Spleen (tissue), 11 donors: ENCODE measurements around the gene MUC5B. TPM values are rescaled to one million over a fixed set of nuclear protein-coding genes. Genes with fewer than 3 reads are reported as not detected.

Experiments used
- DNase-seq: peaks from one replicate; pipeline ENCODE4 v3.0.0-alpha.2; 2020
- H3K27ac ChIP-seq, 8 donors: fragments of 200-600 bp; sonication (generic) in 7 of 8; 1 replicate in 4 of 8; 2 replicates in 4 of 8; pipeline versions ENCODE4 v1.5.0 to v1.8.0; 2016 to 2021; ENCODE audit warnings: inconsistent platforms in 4 of 8, mild to moderate bottlenecking in 4 of 8, moderate library complexity in 1 of 8
- H3K27me3 ChIP-seq, 7 donors: fragments of 200-600 bp; sonication (generic) in 6 of 7; replicated peaks in 1 of 7; 1 replicate in 4 of 7; 2 replicates in 3 of 7; pipeline versions ENCODE4 v1.5.0 to v1.8.0; 2016 to 2021; ENCODE audit warnings: inconsistent platforms in 3 of 7, mild to moderate bottlenecking in 1 of 7
- H3K36me3 ChIP-seq, 6 donors: fragments of 200-600 bp; sonication (generic) in 5 of 6; 1 replicate in 4 of 6; 2 replicates in 2 of 6; pipeline versions ENCODE4 v1.5.0 to v1.8.0; 2016 to 2021; ENCODE audit warnings: inconsistent platforms in 2 of 6
- H3K4me1 ChIP-seq, 6 donors: fragments of 200-600 bp; sonication (generic) in 5 of 6; 1 replicate in 3 of 6; 2 replicates in 3 of 6; pipeline versions ENCODE4 v1.5.0 to v1.8.0; 2016 to 2021; ENCODE audit warnings: inconsistent platforms in 3 of 6
- H3K4me3 ChIP-seq, 8 donors: fragments of 200-600 bp; sonication (generic) in 7 of 8; 1 replicate in 4 of 8; 2 replicates in 4 of 8; pipeline versions ENCODE4 v1.5.0 to v1.8.0; 2016 to 2021; ENCODE audit warnings: inconsistent platforms in 4 of 8, mild to moderate bottlenecking in 4 of 8, moderate library complexity in 2 of 8
- H3K9me3 ChIP-seq, 8 donors: fragments of 200-600 bp; sonication (generic) in 7 of 8; 1 replicate in 4 of 8; 2 replicates in 4 of 8; pipeline versions ENCODE4 v1.5.0 to v1.8.0; 2016 to 2021; ENCODE audit warnings: inconsistent platforms in 4 of 8
- POLR2A ChIP-seq, 3 donors: fragments of 450-650 bp; IDR thresholded peaks; one replicate each; pipeline ENCODE4 v1.5.1; 2017; ENCODE audit warnings: antibody characterized with exemption in 3 of 3, mild to moderate bottlenecking in 1 of 3
- POLR2AphosphoS5 ChIP-seq, 3 donors: sonication (generic); formaldehyde crosslinking; IDR thresholded peaks; one replicate each; pipeline ENCODE4 v1.5.1; 2017; ENCODE audit warnings: antibody characterized with exemption in 3 of 3
- WGBS, 5 donors: extraction: QIAGEN DNeasy Blood & Tissue Kit in 3 of 5; methylation state at CpG; one replicate each; pipeline versions ENCODE4 v1.1.5 to v1.1.7; 2013 to 2018; 5-methylcytosine and 5-hydroxymethylcytosine counted together
- intact Hi-C: fragments of 100-400 bp; cut with DNase I; formaldehyde crosslinking; loops from one replicate; pipeline ENCODE4 v1.15.0; 2023; ENCODE audit warnings: low total_unique reads
- polyA plus RNA-seq, 3 donors: library from polyadenylated mRNA; stranded (reverse); fragments of 200-250 nt; gene quantifications; one replicate each; pipeline ENCODE4 v1.2.1, GENCODE V29; 2013
- total RNA-seq, 7 donors: library from RNA; depleted of rRNA in 3 of 7; stranded (reverse); fragments of >200 nt in 3 of 7; fragmentation: NEBNext Ultra II Directional in 4 of 7; extraction: Animal tissue kit (Norgen Biotek cat#: 25700) in 4 of 7; gene quantifications; one replicate each; pipeline versions ENCODE4 v1.1.0 to v1.2.1, GENCODE V29; 2016 to 2021
- TF ChIP-seq, protein P1 (sequence below), 11 experiments: fragments of 200-600 bp in 7 of 11; fragments of 450-650 bp in 4 of 11; sonication (generic) in 4 of 11; IDR thresholded peaks in 8 of 11; conservative IDR thresholded peaks in 3 of 11; 1 replicate in 7 of 11; 2 replicates in 4 of 11; pipeline versions ENCODE4 v1.4.0 to v1.8.0; 2016 to 2021; ENCODE audit warnings: antibody characterized with exemption in 11 of 11, inconsistent platforms in 4 of 11, mild to moderate bottlenecking in 1 of 11
- donor health status: healthy with polysubstance abuse.
- donor health status: DM: no; HTN: no; CAD: no; lungs with moderate emphysema.
- donor health status: DM: no; HTN: no; CAD: no.
- donor health status: Bipolar disorder and iron deficiency.
- donor health status: healthy.
- donor health status: DM: no; HTN: no; CAD: no.
- donor health status: DM: yes; HTN: yes; CAD: no.

The MUC5B gene
- total and polyA plus RNA-seq, 10 donors, result under 0.01 to 0.09 (median under 0.01) TPM; not detected in 7

DNA sequence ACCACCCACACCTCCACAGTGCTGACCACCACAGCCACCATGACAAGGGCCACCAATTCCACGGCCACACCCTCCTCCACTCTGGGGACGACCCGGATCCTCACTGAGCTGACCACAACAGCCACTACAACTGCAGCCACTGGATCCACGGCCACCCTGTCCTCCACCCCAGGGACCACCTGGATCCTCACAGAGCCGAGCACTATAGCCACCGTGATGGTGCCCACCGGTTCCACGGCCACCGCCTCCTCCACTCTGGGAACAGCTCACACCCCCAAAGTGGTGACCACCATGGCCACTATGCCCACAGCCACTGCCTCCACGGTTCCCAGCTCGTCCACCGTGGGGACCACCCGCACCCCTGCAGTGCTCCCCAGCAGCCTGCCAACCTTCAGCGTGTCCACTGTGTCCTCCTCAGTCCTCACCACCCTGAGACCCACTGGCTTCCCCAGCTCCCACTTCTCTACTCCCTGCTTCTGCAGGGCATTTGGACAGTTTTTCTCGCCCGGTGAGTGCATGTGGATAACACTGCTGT is 28.4 kb downstream of the MUC5B start:
- intact Hi-C loops, result no loop called here
- no peak overlapping the region for H3K27ac ChIP-seq
- WGBS, 5 donors, result 92 to 98% (median 97%) methylated on average over 16 of the region's 16 CpGs
- no peak overlapping the region for H3K4me3 ChIP-seq
- H3K4me1 ChIP-seq, result no peaks in the 10 kb centered on the region
- no peaks in the 10 kb centered on the region for H3K27me3 ChIP-seq
- no peaks in the 10 kb centered on the region for H3K36me3 ChIP-seq
- H3K9me3 ChIP-seq, result no peaks in the 10 kb centered on the region
- no peak for DNase-seq
- TF ChIP-seq POLR2A (IDR thresholded peaks at IDR 0.05) (no peak), POLR2AphosphoS5 (IDR thresholded peaks at IDR 0.05) (no peak)
- TF ChIP-seq, protein P1, sequence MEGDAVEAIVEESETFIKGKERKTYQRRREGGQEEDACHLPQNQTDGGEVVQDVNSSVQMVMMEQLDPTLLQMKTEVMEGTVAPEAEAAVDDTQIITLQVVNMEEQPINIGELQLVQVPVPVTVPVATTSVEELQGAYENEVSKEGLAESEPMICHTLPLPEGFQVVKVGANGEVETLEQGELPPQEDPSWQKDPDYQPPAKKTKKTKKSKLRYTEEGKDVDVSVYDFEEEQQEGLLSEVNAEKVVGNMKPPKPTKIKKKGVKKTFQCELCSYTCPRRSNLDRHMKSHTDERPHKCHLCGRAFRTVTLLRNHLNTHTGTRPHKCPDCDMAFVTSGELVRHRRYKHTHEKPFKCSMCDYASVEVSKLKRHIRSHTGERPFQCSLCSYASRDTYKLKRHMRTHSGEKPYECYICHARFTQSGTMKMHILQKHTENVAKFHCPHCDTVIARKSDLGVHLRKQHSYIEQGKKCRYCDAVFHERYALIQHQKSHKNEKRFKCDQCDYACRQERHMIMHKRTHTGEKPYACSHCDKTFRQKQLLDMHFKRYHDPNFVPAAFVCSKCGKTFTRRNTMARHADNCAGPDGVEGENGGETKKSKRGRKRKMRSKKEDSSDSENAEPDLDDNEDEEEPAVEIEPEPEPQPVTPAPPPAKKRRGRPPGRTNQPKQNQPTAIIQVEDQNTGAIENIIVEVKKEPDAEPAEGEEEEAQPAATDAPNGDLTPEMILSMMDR (IDR thresholded peaks at IDR 0.05 in 8 of 11, conservative IDR thresholded peaks at IDR 0.05 in 3 of 11), result no peak

DNA sequence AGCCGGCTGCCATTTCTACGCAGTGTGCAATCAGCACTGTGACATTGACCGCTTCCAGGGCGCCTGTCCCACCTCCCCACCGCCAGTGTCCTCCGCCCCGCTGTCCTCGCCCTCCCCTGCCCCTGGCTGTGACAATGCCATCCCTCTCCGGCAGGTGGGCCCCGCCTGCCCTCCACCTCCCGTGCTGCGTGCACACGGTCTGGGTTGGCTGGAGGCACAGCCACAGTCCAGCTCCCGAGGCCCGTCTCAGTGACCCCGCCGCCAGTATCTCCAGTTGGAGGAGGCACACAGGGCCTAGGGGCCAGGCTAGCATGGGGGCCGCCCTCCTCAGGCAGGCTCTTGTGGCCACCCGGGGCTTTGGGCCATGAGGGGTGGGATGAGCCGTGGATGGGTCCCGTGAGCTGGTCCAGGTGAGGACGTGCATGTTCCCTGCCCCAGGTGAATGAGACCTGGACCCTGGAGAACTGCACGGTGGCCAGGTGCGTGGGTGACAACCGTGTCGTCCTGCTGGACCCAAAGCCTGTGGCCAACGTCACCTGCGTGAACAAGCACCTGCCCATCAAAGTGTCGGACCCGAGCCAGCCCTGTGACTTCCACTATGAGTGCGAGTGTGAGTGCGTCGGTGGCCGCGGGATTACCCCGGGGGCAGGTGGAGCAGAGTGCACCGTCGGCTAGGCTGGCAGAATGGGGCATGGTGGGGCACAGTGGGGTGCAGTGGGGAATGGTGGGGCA is 29.7 kb downstream of the MUC5B start:
- no peak for TF ChIP-seq POLR2AphosphoS5 (IDR thresholded peaks at IDR 0.05)
- TF ChIP-seq POLR2A (IDR thresholded peaks at IDR 0.05), result no peak
- TF ChIP-seq, protein P1 (IDR thresholded peaks at IDR 0.05 in 8 of 11, conservative IDR thresholded peaks at IDR 0.05 in 3 of 11), result no peak
- DNase-seq, result no peak
- H3K9me3 ChIP-seq, result no peaks in the 10 kb centered on the region
- peaks cover 0 to 8% (median 0%) of the 10 kb centered on the region in 7 donors for H3K27me3 ChIP-seq
- WGBS, 5 donors, result 91 to 97% (median 95%) methylated on average over 29 to 38 of the region's 38 CpGs
- no peaks in the 10 kb centered on the region for H3K4me1 ChIP-seq
- intact Hi-C loops, result no loop called here
- no peak overlapping the region for H3K27ac ChIP-seq
- no peak overlapping the region for H3K4me3 ChIP-seq
- H3K36me3 ChIP-seq, result no peaks in the 10 kb centered on the region

DNA sequence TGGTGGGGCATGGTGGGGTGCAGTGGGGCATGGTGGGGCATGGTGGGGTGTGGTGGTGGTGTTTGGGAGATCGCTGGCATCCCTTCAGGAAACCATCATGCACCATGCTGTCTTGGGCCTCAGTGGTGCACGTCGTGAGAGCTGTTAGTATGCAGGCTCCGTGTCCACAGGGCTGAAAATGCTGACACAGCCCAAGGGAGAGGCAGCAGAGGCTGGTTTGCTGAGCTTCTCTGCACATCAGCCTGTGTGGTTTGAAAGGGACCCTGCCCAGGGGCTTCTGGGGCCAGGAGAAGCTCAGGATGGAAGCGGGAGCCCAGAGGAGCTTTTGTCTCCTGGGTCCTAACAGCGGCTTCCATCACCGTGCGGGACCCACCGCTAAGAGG is 30.2 kb downstream of the MUC5B start:
- no peak overlapping the region for H3K27ac ChIP-seq
- no peak for TF ChIP-seq POLR2AphosphoS5 (IDR thresholded peaks at IDR 0.05)
- TF ChIP-seq, protein P1 (IDR thresholded peaks at IDR 0.05 in 8 of 11, conservative IDR thresholded peaks at IDR 0.05 in 3 of 11), result no peak
- no peak for TF ChIP-seq POLR2A (IDR thresholded peaks at IDR 0.05)
- H3K9me3 ChIP-seq, result no peaks in the 10 kb centered on the region
- no peak for DNase-seq
- intact Hi-C loops, result no loop called here
- no peaks in the 10 kb centered on the region for H3K36me3 ChIP-seq
- H3K4me1 ChIP-seq, result no peaks in the 10 kb centered on the region
- peaks cover 0 to 8% (median 0%) of the 10 kb centered on the region in 7 donors for H3K27me3 ChIP-seq
- WGBS, 5 donors, result 80 to 90% (median 88%) methylated on average over 6 to 9 of the region's 9 CpGs
- no peak overlapping the region for H3K4me3 ChIP-seq

DNA sequence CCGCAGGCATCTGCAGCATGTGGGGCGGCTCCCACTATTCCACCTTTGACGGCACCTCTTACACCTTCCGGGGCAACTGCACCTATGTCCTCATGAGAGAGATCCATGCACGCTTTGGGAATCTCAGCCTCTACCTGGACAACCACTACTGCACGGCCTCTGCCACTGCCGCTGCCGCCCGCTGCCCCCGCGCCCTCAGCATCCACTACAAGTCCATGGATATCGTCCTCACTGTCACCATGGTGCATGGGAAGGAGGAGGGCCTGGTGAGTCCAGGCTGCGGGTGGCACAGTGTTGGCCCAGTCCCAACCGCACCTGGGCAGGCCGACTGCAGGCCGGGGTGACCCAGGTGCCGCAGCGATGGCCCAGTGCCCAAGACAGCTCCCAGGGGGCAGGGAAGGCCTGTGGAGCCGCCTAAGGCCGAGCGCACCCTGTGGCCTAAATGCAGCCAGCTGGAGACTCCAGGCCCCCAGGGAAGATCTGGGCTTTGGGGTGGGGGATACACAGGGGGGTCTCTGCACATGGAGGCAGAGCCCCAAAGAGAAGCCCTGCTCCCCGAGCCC is 31.3 kb downstream of the MUC5B start:
- no peak for DNase-seq
- Histone ChIP-seq H3K27ac (no peak overlapping the region), H3K36me3 (no peaks in the 10 kb centered on the region), H3K4me1 (no peaks in the 10 kb centered on the region), H3K27me3 (peaks cover 0 to 8% (median 0%) of the 10 kb centered on the region in 7 donors), H3K4me3 (no peak overlapping the region), H3K9me3 (no peaks in the 10 kb centered on the region)
- TF ChIP-seq, protein P1 (IDR thresholded peaks at IDR 0.05 in 8 of 11, conservative IDR thresholded peaks at IDR 0.05 in 3 of 11), result no peak
- TF ChIP-seq POLR2AphosphoS5 (IDR thresholded peaks at IDR 0.05), result no peak
- TF ChIP-seq POLR2A (IDR thresholded peaks at IDR 0.05), result no peak
- intact Hi-C loops, result no loop called here
- 87 to 98% (median 94%) methylated on average over 11 to 22 of the region's 22 CpGs for WGBS, 5 donors
